K562 (cell line): ENCODE data around the gene MYO5C. TPM values are rescaled to one million over a fixed set of nuclear protein-coding genes. Genes with fewer than 3 reads are reported as not detected.

Source experiments
- ATAC-seq: fragments of 200-7000 bp; cut with Tn5 transposase; 3 replicates; pipeline ENCODE4 v1.9.1; 2020; ENCODE audit warnings: moderate library complexity
- BruUV-seq: library from RNA; stranded (reverse); fragments of 400-500 nt; replicated peaks from 2 replicates; lab custom pipeline; 2021; lab: Mats Ljungman, UMichigan
- CTCF ChIA-PET: fragments of 300-600 bp; formaldehyde crosslinking; extraction: SDS; loops from one replicate; lab custom pipeline; 2021; ENCODE audit warnings: low intra/inter-chr PET ratio; lab: Yijun Ruan, JAX
- POLR2A ChIA-PET: fragments of 300-600, 350-650 bp; sonication (Branson Sonifier 250); formaldehyde crosslinking; extraction: SDS; loops from one replicate; lab custom pipeline; 2021; ENCODE audit warnings: antibody characterized with exemption, inconsistent platforms; lab: Yijun Ruan, JAX
- DNase-seq, 4 experiments: peaks; one replicate each; pipeline versions ENCODE4 v3.0.0 to v3.0.0-alpha.2; 2011 to 2018; ENCODE audit warnings: low spot score in 3 of 4, mixed read lengths in 3 of 4; ENCODE audit errors: extremely low read depth in 1 of 4
- FAIRE-seq: peaks from 2 replicates; lab custom pipeline; 2011; peaks lifted over from hg19 to GRCh38; lab: Jason Lieb, UNC
- H2AFZ ChIP-seq: 2 replicates; pipeline ENCODE4 v1.6.0; 2011; ENCODE audit warnings: low read depth, low read length, control low read depth, inconsistent platforms
- H3K27ac ChIP-seq: fragments of 200-600 bp; 3 replicates; pipeline ENCODE4 v1.8.0; 2011; ENCODE audit warnings: low read depth, mild to moderate bottlenecking, control low read depth, inconsistent platforms, low read length, moderate library complexity, mixed read lengths; ENCODE audit errors: extremely low read depth
- H3K27me3 ChIP-seq, 2 experiments: fragments of 300-600 bp in 1 of 2; 2 replicates in 1 of 2; 3 replicates in 1 of 2; pipeline versions ENCODE4 v1.6.0 to v1.8.0; 2011; ENCODE audit warnings: inconsistent platforms in 2 of 2, low read length in 2 of 2, mild to moderate bottlenecking in 1 of 2, mixed read lengths in 1 of 2, moderate library complexity in 1 of 2; ENCODE audit not compliant: control insufficient read depth in 2 of 2, insufficient read depth in 2 of 2
- H3K36me3 ChIP-seq: fragments of 300-600 bp; 3 replicates; pipeline ENCODE4 v1.8.0; 2011; ENCODE audit warnings: mild to moderate bottlenecking, low read length, inconsistent platforms; ENCODE audit not compliant: control insufficient read depth, insufficient read depth
- H3K4me1 ChIP-seq, 2 experiments: fragments of 200-600 bp in 1 of 2; replicated peaks in 1 of 2; 2 replicates in 1 of 2; 3 replicates in 1 of 2; pipeline versions ENCODE4 v1.5.1 to v1.8.0; 2011; ENCODE audit warnings: inconsistent platforms in 2 of 2, low read length in 2 of 2, mild to moderate bottlenecking in 1 of 2, mixed read lengths in 1 of 2, moderate library complexity in 1 of 2; ENCODE audit not compliant: control insufficient read depth in 2 of 2, insufficient read depth in 2 of 2
- H3K4me2 ChIP-seq: 2 replicates; pipeline ENCODE4 v1.6.1; 2011; ENCODE audit warnings: low read length, control low read depth, inconsistent platforms, mixed read lengths; ENCODE audit not compliant: insufficient read depth
- H3K4me3 ChIP-seq: fragments of 200-600 bp; sonication (generic), shearing (Covaris generic); 2 replicates; pipeline ENCODE4 v1.5.1; 2016; ENCODE audit warnings: control low read depth, inconsistent platforms
- H3K79me2 ChIP-seq: fragments of 200-600 bp; 3 replicates; pipeline ENCODE4 v1.8.0; 2011; ENCODE audit warnings: low read length, inconsistent platforms; ENCODE audit not compliant: control insufficient read depth, insufficient read depth
- H3K9ac ChIP-seq, 2 experiments: 2 replicates each; pipeline versions ENCODE4 v1.6.0 to v1.6.1; 2011; ENCODE audit warnings: low read depth in 2 of 2, low read length in 2 of 2, control low read depth in 1 of 2, inconsistent platforms in 1 of 2, mild to moderate bottlenecking in 1 of 2, mixed read lengths in 1 of 2; ENCODE audit not compliant: insufficient read depth in 1 of 2
- H3K9me1 ChIP-seq: one replicate; pipeline ENCODE4 v1.6.0; 2011; ENCODE audit warnings: inconsistent platforms, mild to moderate bottlenecking, low read length, moderate library complexity; ENCODE audit not compliant: control insufficient read depth, insufficient read depth
- H3K9me3 ChIP-seq: replicated peaks from 2 replicates; pipeline ENCODE4 v1.5.1; 2011; ENCODE audit warnings: low read depth, low read length, inconsistent platforms; ENCODE audit not compliant: control insufficient read depth, insufficient read depth
- H4K20me1 ChIP-seq: replicated peaks from 2 replicates; pipeline ENCODE4 v1.6.1; 2011; ENCODE audit warnings: low read length, inconsistent platforms, mixed read lengths; ENCODE audit not compliant: control insufficient read depth, insufficient read depth
- BDP1 ChIP-seq: IDR thresholded peaks from 3 replicates; pipeline ENCODE4 v1.6.1; 2011; ENCODE audit not compliant: insufficient read length, insufficient read depth
- SPI1 ChIP-seq: IDR thresholded peaks from 2 replicates; pipeline ENCODE4 v1.6.1; 2011; ENCODE audit warnings: low read depth, low read length, control low read depth, borderline replicate concordance
- SRF ChIP-seq, 2 experiments: fragments of 250-450, 450-650 bp in 1 of 2; sonication (Bioruptor Pico) in 1 of 2; sonication (generic) in 1 of 2; formaldehyde crosslinking; IDR thresholded peaks; 2 replicates each; pipeline versions ENCODE4 v1.5.0 to v1.5.1; 2020 to 2022; ENCODE audit warnings: mild to moderate bottlenecking in 1 of 2, missing genetic modification reagents in 1 of 2
- WGBS: fragments of 100-300 bp; shearing (Covaris generic); methylation state at CpG from one replicate; pipeline ENCODE4 v1.1.6; 2016; ENCODE audit warnings: low coverage, mixed read lengths; ENCODE audit not compliant: insufficient coverage; ENCODE audit errors: missing lambda C conversion rate; 5-methylcytosine and 5-hydroxymethylcytosine counted together
- in situ Hi-C: fragments of 300-500 bp; cut with MboI; formaldehyde crosslinking; loops from 4 replicates; pipeline ENCODE4 v1.15.0; 2018; ENCODE audit warnings: inconsistent platforms, mixed read lengths
- intact Hi-C: fragments of 100-400 bp; cut with micrococcal nuclease; formaldehyde crosslinking; loops from 2 replicates; pipeline ENCODE4 v1.14.2; 2022
- polyA plus RNA-seq, 8 experiments: library from polyadenylated mRNA; depleted of rRNA in 4 of 8; stranded (reverse) in 5 of 8; unstranded in 3 of 8; fragments of >200 nt; fragmentation: Nextera tagmentation in 2 of 8; fragmentation: Illumina TruSeq in 1 of 8; extraction: Ambion mirVana in 2 of 8; extraction: Trizol in 1 of 8; gene quantifications; 2 replicates each; pipeline versions ENCODE4 v1.2.1 to v1.2.3, GENCODE V29; 2011 to 2014; ENCODE audit warnings: inconsistent platforms in 1 of 8, missing spikeins in 1 of 8
- total RNA-seq, 7 experiments: library from RNA; depleted of rRNA in 6 of 7; stranded (reverse); fragments of >200 nt in 6 of 7; fragmentation: Illumina TruSeq in 2 of 7; extraction: Trizol in 2 of 7; gene quantifications; 2 replicates each; pipeline versions ENCODE4 v1.2.1 to v1.2.3, GENCODE V29; 2011 to 2021; ENCODE audit warnings: low replicate concordance in 1 of 7
- TF ChIP-seq, protein P1 (sequence below): IDR thresholded peaks from 2 replicates; pipeline ENCODE4 v1.6.1; 2016; ENCODE audit warnings: missing genetic modification characterization, missing compliant biosample characterization

The MYO5C gene
- total and polyA plus RNA-seq, 9 of the 15 experiments (the other 6 are each of a cell fraction or from before 2014, with no cell fraction given): 0.01 to 0.24 TPM; not detected in 7

DNA sequence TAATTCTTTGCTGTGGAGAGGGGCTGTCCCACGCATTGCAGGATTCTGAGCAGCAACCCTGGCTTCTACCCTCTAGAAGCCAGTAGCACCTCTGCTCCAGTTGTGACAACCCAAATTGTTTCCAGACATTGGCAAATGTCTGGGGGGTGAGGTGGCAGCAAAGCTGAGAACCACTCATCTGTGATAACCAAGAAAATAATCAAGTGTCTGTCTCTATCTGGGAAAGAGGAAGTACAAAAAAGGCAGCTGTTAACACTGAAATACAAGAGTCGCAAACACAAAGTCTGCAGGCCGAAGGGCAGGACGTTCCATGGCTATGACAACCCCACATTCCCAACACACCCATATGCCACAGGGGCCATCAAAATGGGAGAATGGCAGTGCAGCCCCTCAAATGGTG is 62.2 kb downstream of the MYO5C start:
- BruUV-seq: no TSS peak
- H3K27me3 ChIP-seq: peaks cover 33 to 60% of the 10 kb centered on the region in 2 experiments
- no peaks in the 10 kb centered on the region; a peak in 2 of 5 replicates for H3K4me1 ChIP-seq
- ATAC-seq (no peak), FAIRE-seq (no peak), DNase-seq (no peak)
- no peaks in the 10 kb centered on the region for H3K79me2 ChIP-seq
- H3K9me3 ChIP-seq: no peaks in the 10 kb centered on the region
- 8% methylated on average over 4 of the region's 4 CpGs for WGBS
- no peaks in the 10 kb centered on the region for H3K9me1 ChIP-seq
- no peaks in the 10 kb centered on the region for H3K36me3 ChIP-seq
- POLR2A ChIA-PET: interaction anchor here (0.6 to 0.8 kb wide), 3 partner anchors 12 to 408 kb away, joined by 3 read pairs; no protein-coding TSS in a partner anchor
- CTCF ChIA-PET: no interaction called here
- H3K4me3 ChIP-seq: no peak overlapping the region
- peak; percentile 44; the same call in 1 of the 2 replicates for TF ChIP-seq SPI1
- no peak for TF ChIP-seq SRF (CRISPR knock-in tag; IDR thresholded peaks at IDR 0.05)
- peaks cover 4% of the 10 kb centered on the region; the same call in 1 of the 2 replicates for H4K20me1 ChIP-seq
- in situ Hi-C loops: no loop called here
- no peak overlapping the region for H2AFZ ChIP-seq
- intact Hi-C loops: no loop called here
- H3K4me2 ChIP-seq: no peak overlapping the region
- no peak overlapping the region for H3K27ac ChIP-seq
- H3K9ac ChIP-seq: no peak overlapping the region

DNA sequence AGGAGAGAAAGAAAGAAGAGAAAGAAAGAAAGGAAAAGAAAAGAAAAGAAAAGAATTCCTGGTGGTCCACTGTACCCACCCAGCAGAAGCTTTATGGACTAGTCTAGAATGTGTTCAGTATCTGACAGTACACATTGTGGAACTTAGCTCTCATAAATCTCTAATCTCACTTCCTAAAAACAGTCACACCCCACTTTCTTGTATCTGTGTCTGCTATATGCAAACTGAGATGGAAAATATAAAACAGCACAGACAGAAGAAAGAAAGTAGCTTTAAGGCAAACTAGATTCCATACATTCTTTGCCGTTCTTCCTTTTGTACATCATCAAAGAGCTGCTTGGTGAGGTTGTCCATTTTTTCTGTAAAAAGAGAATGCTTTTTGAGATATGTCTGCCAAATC is 63.3 kb downstream of the MYO5C start:
- no peaks in the 10 kb centered on the region for H3K9me3 ChIP-seq
- intact Hi-C loops: no loop called here
- DNase-seq: no peak
- no peak overlapping the region for H2AFZ ChIP-seq
- CTCF ChIA-PET: no interaction called here
- peaks cover 24 to 49% of the 10 kb centered on the region in 2 experiments for H3K27me3 ChIP-seq
- 11% methylated on average over 1 of the region's 1 CpG for WGBS
- TF ChIP-seq, protein P1, sequence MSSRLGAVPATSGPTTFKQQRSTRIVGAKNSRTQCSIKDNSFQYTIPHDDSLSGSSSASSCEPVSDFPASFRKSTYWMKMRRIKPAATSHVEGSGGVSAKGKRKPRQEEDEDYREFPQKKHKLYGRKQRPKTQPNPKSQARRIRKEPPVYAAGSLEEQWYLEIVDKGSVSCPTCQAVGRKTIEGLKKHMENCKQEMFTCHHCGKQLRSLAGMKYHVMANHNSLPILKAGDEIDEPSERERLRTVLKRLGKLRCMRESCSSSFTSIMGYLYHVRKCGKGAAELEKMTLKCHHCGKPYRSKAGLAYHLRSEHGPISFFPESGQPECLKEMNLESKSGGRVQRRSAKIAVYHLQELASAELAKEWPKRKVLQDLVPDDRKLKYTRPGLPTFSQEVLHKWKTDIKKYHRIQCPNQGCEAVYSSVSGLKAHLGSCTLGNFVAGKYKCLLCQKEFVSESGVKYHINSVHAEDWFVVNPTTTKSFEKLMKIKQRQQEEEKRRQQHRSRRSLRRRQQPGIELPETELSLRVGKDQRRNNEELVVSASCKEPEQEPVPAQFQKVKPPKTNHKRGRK: peak; percentile 86
- no peak for TF ChIP-seq BDP1
- no peak overlapping the region for H3K9ac ChIP-seq
- no peaks in the 10 kb centered on the region for H3K79me2 ChIP-seq
- in situ Hi-C loops: no loop called here
- H3K4me2 ChIP-seq: no peak overlapping the region
- H3K4me1 ChIP-seq: no peaks in the 10 kb centered on the region; a peak in 2 of 5 replicates
- H3K27ac ChIP-seq: no peak overlapping the region
- no peaks in the 10 kb centered on the region for H3K36me3 ChIP-seq
- no peaks in the 10 kb centered on the region for H3K9me1 ChIP-seq
- BruUV-seq: no TSS peak
- no peak for FAIRE-seq
- POLR2A ChIA-PET: no interaction called here
- peaks cover 4% of the 10 kb centered on the region; the same call in 1 of the 2 replicates for H4K20me1 ChIP-seq
- no peak for ATAC-seq
- no peak overlapping the region for H3K4me3 ChIP-seq
